Measurements from ENCODE around the gene RPS28. TPM values are rescaled to one million over a fixed set of nuclear protein-coding genes. Genes with fewer than 3 reads are reported as not detected.
A peak's percentile ranks its signal among the peaks of the same experiment; 100 is the strongest.

RPS28 gene
- polyA plus RNA-seq, 1 donor (not counting 4 experiments of a cell fraction or from before 2014, with no cell fraction given): 960 TPM

DNA sequence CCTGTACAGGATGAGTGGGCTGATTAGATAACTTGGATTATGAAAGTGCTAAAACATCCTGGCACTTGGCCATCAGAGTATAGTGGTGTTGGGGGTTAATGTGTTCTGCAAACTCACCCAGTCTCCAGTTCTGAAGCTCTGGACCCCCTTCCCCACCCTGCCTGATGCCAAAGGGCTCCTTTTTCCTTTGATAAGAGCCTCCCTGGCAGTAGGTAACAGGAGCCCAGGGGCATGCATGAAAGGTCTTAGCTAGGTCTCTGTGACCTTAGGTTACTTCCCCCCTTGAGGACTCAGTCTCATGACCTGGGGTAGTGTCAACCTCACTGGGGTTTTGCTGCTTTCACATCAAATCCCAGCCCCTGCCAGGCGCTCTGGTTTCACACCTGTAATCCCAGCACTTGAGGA is 2.5 kb downstream of the RPS28 start:
- DNase-seq (ENCODE audit: low read depth, low spot score) (no peak), FAIRE-seq (no peak)
- Histone ChIP-seq H3K4me3 (ENCODE audit: control insufficient read depth in 2 of 3, extremely low read depth in 1 of 3, insufficient read depth in 2 of 3, low read depth in 1 of 3, low read length in 3 of 3) (no peak overlapping the region), H4K20me1 (ENCODE audit: control insufficient read depth, extremely low read depth, insufficient read depth, low read length) (peaks cover 10% of the 10 kb centered on the region), H2AFZ (ENCODE audit: control insufficient read depth, low read length) (no peak overlapping the region), H3K4me2 (ENCODE audit: control insufficient read depth, extremely low read depth, insufficient read depth, low read depth, low read length) (no peak overlapping the region), H3K9me3 (ENCODE audit: control insufficient read depth, low read depth, low read length) (no peaks in the 10 kb centered on the region), H3K9ac (ENCODE audit: control insufficient read depth, extremely low read depth, insufficient read depth, low read length) (no peak overlapping the region), H3K36me3 (ENCODE audit: control insufficient read depth in 2 of 2, extremely low read depth in 1 of 2, insufficient read depth in 2 of 2, low read length in 2 of 2) (peaks cover 7 to 17% of the 10 kb centered on the region in 2 experiments), H3K79me2 (ENCODE audit: control insufficient read depth, insufficient read depth, low read length) (peaks cover 39% of the 10 kb centered on the region), H3K9me1 (ENCODE audit: control insufficient read depth, extremely low read depth, insufficient read depth, low read length) (no peaks in the 10 kb centered on the region), H3K4me1 (ENCODE audit: control insufficient read depth, extremely low read depth, insufficient read depth, low read length) (peaks cover 16% of the 10 kb centered on the region), H3K27me3 (ENCODE audit: control insufficient read depth, extremely low read depth, insufficient read depth, low read length) (no peaks in the 10 kb centered on the region), H3K27ac (ENCODE audit: control insufficient read depth, insufficient read depth, low read length) (no peak overlapping the region)
- TF ChIP-seq, protein P1, sequence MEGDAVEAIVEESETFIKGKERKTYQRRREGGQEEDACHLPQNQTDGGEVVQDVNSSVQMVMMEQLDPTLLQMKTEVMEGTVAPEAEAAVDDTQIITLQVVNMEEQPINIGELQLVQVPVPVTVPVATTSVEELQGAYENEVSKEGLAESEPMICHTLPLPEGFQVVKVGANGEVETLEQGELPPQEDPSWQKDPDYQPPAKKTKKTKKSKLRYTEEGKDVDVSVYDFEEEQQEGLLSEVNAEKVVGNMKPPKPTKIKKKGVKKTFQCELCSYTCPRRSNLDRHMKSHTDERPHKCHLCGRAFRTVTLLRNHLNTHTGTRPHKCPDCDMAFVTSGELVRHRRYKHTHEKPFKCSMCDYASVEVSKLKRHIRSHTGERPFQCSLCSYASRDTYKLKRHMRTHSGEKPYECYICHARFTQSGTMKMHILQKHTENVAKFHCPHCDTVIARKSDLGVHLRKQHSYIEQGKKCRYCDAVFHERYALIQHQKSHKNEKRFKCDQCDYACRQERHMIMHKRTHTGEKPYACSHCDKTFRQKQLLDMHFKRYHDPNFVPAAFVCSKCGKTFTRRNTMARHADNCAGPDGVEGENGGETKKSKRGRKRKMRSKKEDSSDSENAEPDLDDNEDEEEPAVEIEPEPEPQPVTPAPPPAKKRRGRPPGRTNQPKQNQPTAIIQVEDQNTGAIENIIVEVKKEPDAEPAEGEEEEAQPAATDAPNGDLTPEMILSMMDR (optimal IDR thresholded peaks at IDR 0.05 in 1 of 3, IDR thresholded peaks at IDR 0.05 in 1 of 3, conservative IDR thresholded peaks at IDR 0.05 in 1 of 3; ENCODE audit: extremely low read depth in 1 of 3, insufficient read depth in 2 of 3, low read length in 3 of 3): no peak
- no peak for TF ChIP-seq EZH2 (IDR thresholded peaks at IDR 0.05; ENCODE audit: low read length)
- dilution Hi-C loops (cut with MboI; ENCODE audit: extremely low pct_ligation_motif_present, low sequenced_read_pairs): no loop called here

DNA sequence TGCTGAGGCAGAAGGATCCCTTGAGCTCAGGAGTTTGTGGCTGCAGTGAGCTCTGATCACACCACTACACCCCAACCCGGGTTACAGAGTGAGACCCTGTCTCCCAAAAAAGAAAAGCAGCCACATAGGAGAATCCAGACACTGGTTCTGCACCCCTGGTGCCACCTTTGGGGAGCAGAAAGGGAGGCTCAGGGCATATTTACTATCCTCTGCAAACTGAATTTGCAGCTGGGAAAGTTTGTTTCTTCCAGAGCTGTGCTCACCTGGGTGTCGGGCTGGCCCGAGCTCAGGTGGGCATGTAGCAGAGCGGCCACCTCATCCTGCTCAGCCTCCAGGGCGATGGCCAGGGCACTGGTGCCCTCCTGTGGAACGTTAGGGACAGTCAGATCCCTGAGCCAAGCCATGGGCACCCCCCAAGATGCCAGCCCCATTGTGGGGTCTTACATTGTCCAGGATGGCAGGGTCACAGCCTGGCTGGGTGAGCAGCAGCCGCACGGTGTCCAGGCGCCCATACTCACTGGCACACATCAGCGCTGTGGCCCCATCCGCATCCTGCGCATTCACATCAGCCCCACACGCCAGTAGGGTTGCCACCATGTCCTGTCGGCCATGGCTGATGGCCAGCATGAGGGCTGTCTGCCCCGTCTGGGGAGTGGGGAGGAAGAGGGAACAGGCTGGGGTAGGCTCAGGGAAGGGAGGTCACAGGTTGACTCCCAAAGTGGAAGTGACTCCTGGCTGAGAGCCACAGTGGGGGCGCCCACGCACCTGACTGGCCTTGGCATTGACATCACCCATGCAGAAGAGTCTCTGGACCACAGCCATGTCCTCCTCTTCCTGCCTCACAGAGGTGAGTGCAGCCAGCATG is 3.1 kb downstream of the RPS28 start:
- Histone ChIP-seq H3K9me1 (ENCODE audit: control insufficient read depth, extremely low read depth, insufficient read depth, low read length) (no peaks in the 10 kb centered on the region), H4K20me1 (ENCODE audit: control insufficient read depth, extremely low read depth, insufficient read depth, low read length) (peaks cover 10% of the 10 kb centered on the region), H3K9me3 (ENCODE audit: control insufficient read depth, low read depth, low read length) (no peaks in the 10 kb centered on the region), H3K4me1 (ENCODE audit: control insufficient read depth, extremely low read depth, insufficient read depth, low read length) (peaks cover 16% of the 10 kb centered on the region), H3K4me2 (ENCODE audit: control insufficient read depth, extremely low read depth, insufficient read depth, low read depth, low read length) (no peak overlapping the region), H3K79me2 (ENCODE audit: control insufficient read depth, insufficient read depth, low read length) (peaks cover 39% of the 10 kb centered on the region), H2AFZ (ENCODE audit: control insufficient read depth, low read length) (no peak overlapping the region), H3K36me3 (ENCODE audit: control insufficient read depth in 2 of 2, extremely low read depth in 1 of 2, insufficient read depth in 2 of 2, low read length in 2 of 2) (peaks cover 7 to 17% of the 10 kb centered on the region in 2 experiments), H3K9ac (ENCODE audit: control insufficient read depth, extremely low read depth, insufficient read depth, low read length) (no peak overlapping the region), H3K27me3 (ENCODE audit: control insufficient read depth, extremely low read depth, insufficient read depth, low read length) (no peaks in the 10 kb centered on the region), H3K27ac (ENCODE audit: control insufficient read depth, insufficient read depth, low read length) (no peak overlapping the region), H3K4me3 (ENCODE audit: control insufficient read depth in 2 of 3, extremely low read depth in 1 of 3, insufficient read depth in 2 of 3, low read depth in 1 of 3, low read length in 3 of 3) (no peak overlapping the region)
- TF ChIP-seq, protein P1 (optimal IDR thresholded peaks at IDR 0.05 in 1 of 3, IDR thresholded peaks at IDR 0.05 in 1 of 3, conservative IDR thresholded peaks at IDR 0.05 in 1 of 3; ENCODE audit: extremely low read depth in 1 of 3, insufficient read depth in 2 of 3, low read length in 3 of 3): peak in 1 of 3 experiments; percentile 18
- no peak for TF ChIP-seq EZH2 (IDR thresholded peaks at IDR 0.05; ENCODE audit: low read length)
- dilution Hi-C loops (cut with MboI; ENCODE audit: extremely low pct_ligation_motif_present, low sequenced_read_pairs): no loop called here
- DNase-seq (ENCODE audit: low read depth, low spot score) (no peak), FAIRE-seq (no peak)
